ENCODE results near the gene TOB1. TPM values are rescaled to one million over a fixed set of nuclear protein-coding genes. Genes with fewer than 3 reads are reported as not detected.

The TOB1 gene
- total RNA-seq, 6 experiments from 2014 or later, result 76.3 to 94.1 (median 89.1) TPM

DNA sequence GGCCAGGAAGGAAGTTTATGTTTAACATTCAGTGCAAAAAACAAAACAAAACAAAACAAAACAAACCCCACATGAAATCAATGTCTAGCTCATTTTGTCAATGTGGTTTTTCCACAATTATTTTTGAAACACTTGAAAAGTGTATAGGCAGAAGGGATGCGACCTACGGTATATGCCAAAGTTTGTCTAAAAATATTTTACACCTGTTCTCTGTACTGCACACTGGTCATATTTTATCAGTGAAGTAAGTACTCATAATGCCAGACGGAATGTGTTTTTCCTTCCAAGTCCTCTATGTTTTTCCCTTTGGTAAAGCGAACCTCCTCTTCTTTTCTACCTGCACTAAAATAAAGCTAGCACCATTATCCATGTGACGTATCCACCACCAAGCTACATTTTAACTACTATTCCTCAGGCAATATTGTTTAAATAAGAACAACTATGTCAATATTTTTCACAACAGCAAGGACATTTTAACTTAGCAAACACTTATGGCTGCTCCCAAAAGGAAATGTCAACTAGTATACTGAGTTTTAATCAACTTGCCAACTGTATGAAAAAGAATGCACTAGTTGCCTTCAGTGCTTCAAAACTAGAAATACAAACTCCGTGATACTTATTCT lies 10.3 kb downstream of the TOB1 start:
- Mint-ChIP-seq H3K4me1 (ENCODE audit: low read depth) (peaks cover 18% of the 10 kb centered on the region), H3K27ac (no peak overlapping the region), H3K4me3 (no peak overlapping the region), H3K9me3 (no peaks in the 10 kb centered on the region), H3K27me3 (ENCODE audit: insufficient read depth) (no peaks in the 10 kb centered on the region; the same call in 1 of the 2 replicates), H3K36me3 (ENCODE audit: low read depth) (peaks cover under 1% of the 10 kb centered on the region)
- DNase-seq, result no peak
- TF ChIP-seq, protein P1, sequence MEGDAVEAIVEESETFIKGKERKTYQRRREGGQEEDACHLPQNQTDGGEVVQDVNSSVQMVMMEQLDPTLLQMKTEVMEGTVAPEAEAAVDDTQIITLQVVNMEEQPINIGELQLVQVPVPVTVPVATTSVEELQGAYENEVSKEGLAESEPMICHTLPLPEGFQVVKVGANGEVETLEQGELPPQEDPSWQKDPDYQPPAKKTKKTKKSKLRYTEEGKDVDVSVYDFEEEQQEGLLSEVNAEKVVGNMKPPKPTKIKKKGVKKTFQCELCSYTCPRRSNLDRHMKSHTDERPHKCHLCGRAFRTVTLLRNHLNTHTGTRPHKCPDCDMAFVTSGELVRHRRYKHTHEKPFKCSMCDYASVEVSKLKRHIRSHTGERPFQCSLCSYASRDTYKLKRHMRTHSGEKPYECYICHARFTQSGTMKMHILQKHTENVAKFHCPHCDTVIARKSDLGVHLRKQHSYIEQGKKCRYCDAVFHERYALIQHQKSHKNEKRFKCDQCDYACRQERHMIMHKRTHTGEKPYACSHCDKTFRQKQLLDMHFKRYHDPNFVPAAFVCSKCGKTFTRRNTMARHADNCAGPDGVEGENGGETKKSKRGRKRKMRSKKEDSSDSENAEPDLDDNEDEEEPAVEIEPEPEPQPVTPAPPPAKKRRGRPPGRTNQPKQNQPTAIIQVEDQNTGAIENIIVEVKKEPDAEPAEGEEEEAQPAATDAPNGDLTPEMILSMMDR (IDR thresholded peaks at IDR 0.05), result no peak

GRCh38 chr17:50853781-50854180 lies 12.4 kb downstream of the TOB1 start:
- H3K4me3 Mint-ChIP-seq, result no peak overlapping the region
- no peak overlapping the region for H3K27ac Mint-ChIP-seq
- TF ChIP-seq, protein P1 (IDR thresholded peaks at IDR 0.05), result no peak
- H3K4me1 Mint-ChIP-seq (ENCODE audit: low read depth), result peaks cover 18% of the 10 kb centered on the region
- DNase-seq, result no peak
- H3K36me3 Mint-ChIP-seq (ENCODE audit: low read depth), result no peaks in the 10 kb centered on the region
- peaks cover 1% of the 10 kb centered on the region; the same call in 1 of the 2 replicates for H3K27me3 Mint-ChIP-seq (ENCODE audit: insufficient read depth)
- no peaks in the 10 kb centered on the region for H3K9me3 Mint-ChIP-seq

DNA sequence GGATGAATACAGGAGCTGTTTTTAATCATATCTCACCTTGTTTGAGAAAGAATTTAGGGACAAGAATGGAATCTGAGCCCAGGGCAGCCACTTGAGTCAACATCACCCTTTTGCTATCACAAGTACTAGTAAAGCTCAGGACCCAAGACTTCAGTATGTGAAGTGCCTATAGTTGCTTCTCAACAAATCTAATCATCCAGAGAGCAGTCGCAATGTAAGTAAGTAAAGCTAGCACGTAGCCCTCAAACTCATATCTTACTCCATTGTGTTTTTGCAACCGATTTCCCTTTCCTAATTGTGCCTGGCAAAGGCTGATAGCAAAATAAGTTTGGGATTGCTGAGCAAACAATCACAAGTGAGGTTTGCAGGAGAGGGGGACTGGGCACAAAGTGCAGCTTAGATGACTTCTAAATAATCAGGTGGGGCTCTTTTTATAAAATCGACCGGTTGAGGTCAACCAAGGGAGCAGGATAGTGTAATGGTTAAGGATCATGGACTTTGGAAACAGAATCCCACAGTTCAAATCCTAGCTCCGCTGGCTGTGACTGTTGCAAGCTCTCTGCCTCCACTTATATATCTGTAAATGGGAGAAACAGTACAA lies 13.0 kb downstream of the TOB1 start:
- TF ChIP-seq, protein P1 (IDR thresholded peaks at IDR 0.05), result no peak
- DNase-seq, result no peak
- peaks cover 1% of the 10 kb centered on the region; the same call in 1 of the 2 replicates for H3K27me3 Mint-ChIP-seq (ENCODE audit: insufficient read depth)
- peak overlapping the region; percentile 88; the same call in 1 of the 2 replicates for H3K4me3 Mint-ChIP-seq
- no peak overlapping the region for H3K27ac Mint-ChIP-seq
- peaks cover 18% of the 10 kb centered on the region for H3K4me1 Mint-ChIP-seq (ENCODE audit: low read depth)
- no peaks in the 10 kb centered on the region for H3K9me3 Mint-ChIP-seq
- no peaks in the 10 kb centered on the region for H3K36me3 Mint-ChIP-seq (ENCODE audit: low read depth)

GRCh38 chr17:50850640-50851039 lies 15.5 kb downstream of the TOB1 start:
- Mint-ChIP-seq H3K36me3 (ENCODE audit: low read depth) (no peaks in the 10 kb centered on the region), H3K4me3 (no peak overlapping the region), H3K4me1 (ENCODE audit: low read depth) (peaks cover 26% of the 10 kb centered on the region), H3K27ac (no peak overlapping the region), H3K27me3 (ENCODE audit: insufficient read depth) (peaks cover 1% of the 10 kb centered on the region; the same call in 1 of the 2 replicates), H3K9me3 (no peaks in the 10 kb centered on the region)
- no peak for DNase-seq
- TF ChIP-seq, protein P1 (IDR thresholded peaks at IDR 0.05), result no peak

DNA sequence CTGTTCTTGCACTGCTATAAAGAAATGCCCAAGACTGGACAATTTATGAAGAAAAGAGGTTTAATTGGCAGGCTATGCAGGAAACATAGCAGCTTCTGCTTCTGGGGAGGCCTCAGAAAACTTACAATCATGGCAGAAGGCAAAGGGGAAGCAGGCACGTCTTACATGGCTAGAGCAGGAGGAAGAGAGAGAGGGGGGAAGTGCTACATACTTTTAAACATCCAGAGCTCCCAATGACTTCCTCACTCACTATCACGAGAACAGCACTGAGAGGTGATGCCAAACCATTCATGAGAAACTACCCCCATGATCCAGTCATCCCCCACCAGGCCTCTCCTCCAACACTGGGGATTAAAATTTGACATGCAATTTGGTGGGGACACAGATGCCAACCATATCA lies 17.4 kb downstream of the TOB1 start:
- Mint-ChIP-seq H3K27me3 (ENCODE audit: insufficient read depth) (peaks cover 3% of the 10 kb centered on the region; the same call in 1 of the 2 replicates), H3K4me1 (ENCODE audit: low read depth) (peaks cover 41% of the 10 kb centered on the region), H3K9me3 (no peaks in the 10 kb centered on the region), H3K4me3 (no peak overlapping the region), H3K36me3 (ENCODE audit: low read depth) (no peaks in the 10 kb centered on the region), H3K27ac (no peak overlapping the region)
- DNase-seq, result no peak
- TF ChIP-seq, protein P1 (IDR thresholded peaks at IDR 0.05), result no peak
